Prostate gland (tissue), 2 donors: ENCODE measurements around the gene UBQLNL. TPM values are rescaled to one million over a fixed set of nuclear protein-coding genes. Genes with fewer than 3 reads are reported as not detected.

Source experiments
- DNase-seq: peaks from one replicate; pipeline ENCODE4 v3.0.0-alpha.2; 2019; ENCODE audit warnings: low spot score
- H3K27ac ChIP-seq, 2 donors: fragments of 200-600 bp; sonication (generic); 2 replicates each; pipeline ENCODE4 v1.5.1; 2017 to 2019
- H3K27me3 ChIP-seq: fragments of 200-600 bp; sonication (generic); replicated peaks from 2 replicates; pipeline ENCODE4 v1.5.1; 2019; ENCODE audit not compliant: insufficient read depth
- H3K36me3 ChIP-seq, 2 donors: fragments of 200-600 bp; sonication (generic); 1 replicate in 1 of 2; 2 replicates in 1 of 2; pipeline versions ENCODE4 v1.5.1 to v1.8.1; 2017 to 2019
- H3K4me1 ChIP-seq: fragments of 200-600 bp; sonication (generic); replicated peaks from 2 replicates; pipeline ENCODE4 v1.5.1; 2019
- H3K4me3 ChIP-seq, 2 donors: fragments of 200-600 bp; sonication (generic); 2 replicates each; pipeline ENCODE4 v1.5.1; 2017 to 2019
- H3K9me3 ChIP-seq: fragments of 200-600 bp; sonication (generic); 2 replicates; pipeline ENCODE4 v1.5.1; 2017
- POLR2A ChIP-seq: fragments of 450-650 bp; IDR thresholded peaks from one replicate; pipeline ENCODE4 v1.6.1; 2016; ENCODE audit warnings: antibody characterized with exemption, mild to moderate bottlenecking
- POLR2AphosphoS5 ChIP-seq: sonication (generic); formaldehyde crosslinking; IDR thresholded peaks from one replicate; pipeline ENCODE4 v1.6.1; 2017; ENCODE audit warnings: antibody characterized with exemption
- whole genome bisulfite sequencing: methylation state at CpG from one replicate; pipeline ENCODE4 v1.1.5; 2018; 5-methylcytosine and 5-hydroxymethylcytosine counted together
- intact Hi-C: fragments of 100-400 bp; cut with DNase I; formaldehyde crosslinking; loops from one replicate; pipeline ENCODE4 v1.14.2; 2022
- total RNA-seq, 2 donors: library from RNA; depleted of rRNA; stranded (reverse); fragments of >200 nt; gene quantifications; one replicate each; pipeline ENCODE4 v1.1.0, GENCODE V29; 2016
- TF ChIP-seq, protein P1 (sequence below), 4 experiments: fragments of 200-600 bp in 2 of 4; fragments of 450-650 bp in 2 of 4; sonication (generic) in 2 of 4; IDR thresholded peaks; 1 replicate in 3 of 4; 2 replicates in 1 of 4; pipeline ENCODE4 v1.5.1; 2016 to 2019; ENCODE audit warnings: antibody characterized with exemption in 4 of 4, mild to moderate bottlenecking in 2 of 4, moderate library complexity in 2 of 4

The UBQLNL gene
- total RNA-seq, 2 donors from 2014 or later, result 0.68 to 1.6 TPM

- no peak overlapping the region for H3K27ac ChIP-seq
- no peaks in the 10 kb centered on the region for H3K36me3 ChIP-seq
- intact Hi-C loops, result no loop called here
- 68% methylated on average over 3 of the region's 3 CpGs for WGBS
- no peaks in the 10 kb centered on the region for H3K9me3 ChIP-seq
- no peak for TF ChIP-seq POLR2AphosphoS5
- no peak for TF ChIP-seq POLR2A
- TF ChIP-seq, protein P1, sequence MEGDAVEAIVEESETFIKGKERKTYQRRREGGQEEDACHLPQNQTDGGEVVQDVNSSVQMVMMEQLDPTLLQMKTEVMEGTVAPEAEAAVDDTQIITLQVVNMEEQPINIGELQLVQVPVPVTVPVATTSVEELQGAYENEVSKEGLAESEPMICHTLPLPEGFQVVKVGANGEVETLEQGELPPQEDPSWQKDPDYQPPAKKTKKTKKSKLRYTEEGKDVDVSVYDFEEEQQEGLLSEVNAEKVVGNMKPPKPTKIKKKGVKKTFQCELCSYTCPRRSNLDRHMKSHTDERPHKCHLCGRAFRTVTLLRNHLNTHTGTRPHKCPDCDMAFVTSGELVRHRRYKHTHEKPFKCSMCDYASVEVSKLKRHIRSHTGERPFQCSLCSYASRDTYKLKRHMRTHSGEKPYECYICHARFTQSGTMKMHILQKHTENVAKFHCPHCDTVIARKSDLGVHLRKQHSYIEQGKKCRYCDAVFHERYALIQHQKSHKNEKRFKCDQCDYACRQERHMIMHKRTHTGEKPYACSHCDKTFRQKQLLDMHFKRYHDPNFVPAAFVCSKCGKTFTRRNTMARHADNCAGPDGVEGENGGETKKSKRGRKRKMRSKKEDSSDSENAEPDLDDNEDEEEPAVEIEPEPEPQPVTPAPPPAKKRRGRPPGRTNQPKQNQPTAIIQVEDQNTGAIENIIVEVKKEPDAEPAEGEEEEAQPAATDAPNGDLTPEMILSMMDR (IDR thresholded peaks at IDR 0.05), result no peak
- no peaks in the 10 kb centered on the region for H3K4me1 ChIP-seq
- H3K4me3 ChIP-seq, result no peak overlapping the region
- no peaks in the 10 kb centered on the region for H3K27me3 ChIP-seq
- no peak for DNase-seq
Observed at GRCh38 chr11:5524756-5525155, 8.3 kb upstream of the UBQLNL start.

DNA sequence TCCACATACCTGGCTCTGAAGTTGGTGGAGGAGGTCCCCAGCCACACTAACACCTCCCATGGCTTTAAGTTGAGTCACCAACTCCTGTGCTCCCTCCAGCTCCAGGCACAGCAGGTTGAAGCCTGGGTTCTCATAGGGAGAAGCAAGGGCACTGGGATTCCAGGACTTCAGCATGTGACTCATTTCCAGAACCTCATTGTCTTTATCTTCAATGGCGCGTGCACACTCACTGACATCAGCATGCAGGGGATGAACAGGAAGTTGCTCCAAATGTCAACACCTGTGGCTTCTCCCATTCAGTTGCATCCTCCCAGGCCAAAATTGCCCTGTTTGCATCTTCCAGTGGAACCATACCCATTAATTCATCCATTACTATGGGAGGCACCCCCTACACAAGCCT, 5.8 kb upstream of the UBQLNL start:
- WGBS, result 98% methylated on average over 2 of the region's 2 CpGs
- intact Hi-C loops, result no loop called here
- Histone ChIP-seq H3K4me3 (no peak overlapping the region), H3K9me3 (no peaks in the 10 kb centered on the region), H3K27me3 (no peaks in the 10 kb centered on the region), H3K36me3 (no peaks in the 10 kb centered on the region), H3K4me1 (no peaks in the 10 kb centered on the region), H3K27ac (no peak overlapping the region)
- TF ChIP-seq, protein P1 (IDR thresholded peaks at IDR 0.05), result no peak
- no peak for TF ChIP-seq POLR2A
- no peak for TF ChIP-seq POLR2AphosphoS5
- DNase-seq, result no peak

DNA sequence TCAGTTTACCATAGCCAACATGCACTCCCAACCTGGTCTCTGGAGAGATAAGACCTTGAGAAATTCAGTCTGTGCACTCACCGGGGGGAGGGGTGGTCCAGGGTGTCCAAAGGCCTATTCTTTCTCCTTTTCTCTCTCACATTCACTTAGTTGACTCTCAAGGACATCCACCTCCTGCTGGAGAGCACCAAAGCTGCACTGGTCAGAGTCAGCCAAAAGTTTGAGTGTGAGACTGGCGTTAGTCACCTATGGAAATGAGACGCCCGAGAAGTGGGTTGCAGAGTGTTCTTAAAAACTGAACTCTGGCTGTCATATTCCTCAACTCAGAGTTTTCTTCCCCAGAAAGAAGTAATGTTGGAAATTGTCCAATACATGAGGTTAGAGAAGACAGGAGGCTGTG, 5.0 kb upstream of the UBQLNL start:
- Histone ChIP-seq H3K27ac (no peak overlapping the region), H3K4me1 (no peaks in the 10 kb centered on the region), H3K4me3 (no peak overlapping the region), H3K36me3 (no peaks in the 10 kb centered on the region), H3K27me3 (no peaks in the 10 kb centered on the region), H3K9me3 (no peaks in the 10 kb centered on the region)
- intact Hi-C loops, result no loop called here
- 91% methylated on average over 4 of the region's 4 CpGs for WGBS
- TF ChIP-seq POLR2A (no peak), POLR2AphosphoS5 (no peak)
- TF ChIP-seq, protein P1 (IDR thresholded peaks at IDR 0.05), result no peak
- DNase-seq, result no peak

DNA sequence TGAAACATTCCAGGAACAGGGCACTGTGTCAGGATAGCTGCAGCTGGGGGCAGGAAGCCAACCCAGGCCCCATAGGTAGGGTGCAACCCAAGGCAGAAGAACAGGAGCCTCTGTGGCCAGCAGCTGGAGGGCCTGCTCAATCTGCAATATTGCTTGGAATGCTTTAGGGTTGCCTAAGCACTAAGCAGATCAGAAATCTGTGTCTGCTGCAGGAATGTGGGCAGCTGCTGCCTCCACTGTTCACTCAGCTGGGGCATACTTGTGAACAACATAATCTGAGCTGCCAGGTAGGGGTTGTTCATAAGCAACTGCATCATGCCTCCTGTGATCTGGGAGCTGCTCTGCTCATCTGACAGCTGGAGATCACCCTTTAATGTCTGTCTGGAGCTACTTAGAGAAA, 1.7 kb downstream of the UBQLNL start:
- H3K9me3 ChIP-seq, result no peaks in the 10 kb centered on the region
- no peak for TF ChIP-seq POLR2A
- intact Hi-C loops, result no loop called here
- H3K4me3 ChIP-seq, result no peak overlapping the region
- no peaks in the 10 kb centered on the region for H3K27me3 ChIP-seq
- H3K4me1 ChIP-seq, result no peaks in the 10 kb centered on the region
- no peak for DNase-seq
- no peak overlapping the region for H3K27ac ChIP-seq
- no peaks in the 10 kb centered on the region for H3K36me3 ChIP-seq

- Histone ChIP-seq H3K4me1 (no peaks in the 10 kb centered on the region), H3K27me3 (no peaks in the 10 kb centered on the region), H3K4me3 (no peak within 1 kb of the TSS), H3K9me3 (no peaks in the 10 kb centered on the region), H3K27ac (no peak within 1 kb of the TSS), H3K36me3 (no peaks in the 10 kb centered on the region)
- no peak for DNase-seq
- WGBS, result 93% methylated on average over 4 of the region's 4 CpGs
- no peak for TF ChIP-seq POLR2AphosphoS5
- no peak for TF ChIP-seq POLR2A
- TF ChIP-seq, protein P1 (IDR thresholded peaks at IDR 0.05), result no peak
- intact Hi-C loops, result no loop called here
Observed at GRCh38 chr11:5509803-5510202, 6.7 kb downstream of the UBQLNL start, which contains the start of gene UBQLN3. UBQLN3 (minus strand) TSS chr11:5509957; CDS start chr11:5509558, 399 bp downstream.
